ENCODE results near the gene PODXL. TPM values are rescaled to one million over a fixed set of nuclear protein-coding genes. Genes with fewer than 3 reads are reported as not detected.
A peak's percentile ranks its signal among the peaks of the same experiment; 100 is the strongest.

The PODXL gene
- total and polyA plus RNA-seq, 2 of the 8 experiments (the other 6 are each of a cell fraction or from before 2014, with no cell fraction given): 638 to 925 TPM

DNA sequence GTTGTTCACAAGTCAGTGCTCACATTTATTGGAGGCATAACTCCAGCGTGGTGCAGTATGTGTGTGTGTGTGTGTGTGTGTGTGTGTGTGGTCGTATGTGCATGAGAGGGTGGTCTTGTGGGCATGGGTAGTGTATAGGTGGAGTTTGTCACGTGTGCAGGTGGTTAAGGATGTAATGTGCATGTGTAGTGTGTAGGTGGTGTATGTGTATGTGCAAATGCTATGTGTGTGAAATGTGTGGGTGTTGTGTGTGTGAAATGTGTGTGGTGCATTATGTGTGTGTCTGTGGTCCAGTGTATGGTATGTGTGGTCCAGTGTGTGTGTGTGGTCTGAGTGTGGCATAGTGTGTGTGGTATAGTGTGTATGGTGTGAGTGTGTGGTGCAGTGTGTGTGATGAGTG, 30.3 kb upstream of the PODXL start:
- peak overlapping the region; percentile 98 for H2BK12ac ChIP-seq (ENCODE audit: low read depth, low read length)
- no peak overlapping the region for H3K4me3 ChIP-seq (ENCODE audit: extremely low read depth in 1 of 4, insufficient read depth in 2 of 4, low read depth in 3 of 4, low read length in 4 of 4)
- peak overlapping the region; percentile 99 for H2AK5ac ChIP-seq (ENCODE audit: low read depth, low read length)
- peak overlapping the region; percentile 97 for H3K56ac ChIP-seq (replicated peaks; ENCODE audit: insufficient read length, low read depth, low read length)
- H3K4ac ChIP-seq (replicated peaks; ENCODE audit: insufficient read length, low read depth, low read length): peak overlapping the region; percentile 100
- H3K23ac ChIP-seq (ENCODE audit: insufficient read length): peak overlapping the region; percentile 86
- peak overlapping the region; percentile 92 for H2BK120ac ChIP-seq (replicated peaks; ENCODE audit: low read depth, low read length)
- H3K9ac ChIP-seq (replicated peaks in 1 of 4; ENCODE audit: extremely low read depth in 1 of 4, low read depth in 3 of 4, low read length in 3 of 4): peak overlapping the region in 1 of 4 experiments; percentile 58; a peak in 1 of 7 replicates
- peak overlapping the region; percentile 47; the same call in 1 of the 2 replicates for H3K27ac ChIP-seq (ENCODE audit: low read depth, low read length)
- 84% methylated on average over 3 of the region's 3 CpGs; no CpG with 5 or more reads in 1 of the 2 experiments for WGBS, 2 experiments (ENCODE audit: extremely low coverage in 1 of 2, insufficient coverage in 1 of 2, insufficient read length in 1 of 2, insufficient replicate concordance in 2 of 2, low coverage in 1 of 2, low lambda C conversion rate in 2 of 2, missing lambda C conversion rate in 1 of 2)
- peak overlapping the region; percentile 88 for H3K18ac ChIP-seq (ENCODE audit: extremely low read depth, low read length)
- peak overlapping the region; percentile 93 for H2BK5ac ChIP-seq (ENCODE audit: low read depth, low read length)
- H3K14ac ChIP-seq (ENCODE audit: insufficient read length): no peak overlapping the region
- ChIA-PET CTCF (ENCODE audit: partially characterized antibody) (interaction anchor here (1.2 to 1.7 kb wide), 5 partner anchors 10 to 68 kb away, joined by 3 to 8 read pairs (median 7); no protein-coding TSS in a partner anchor), POLR2A (ENCODE audit: partially characterized antibody) (interaction anchor here (0.9 to 1.6 kb wide), 5 partner anchors 13 to 40 kb away, joined by 3 to 5 read pairs (median 4); no protein-coding TSS in a partner anchor)
- FAIRE-seq (no peak), DNase-seq (ENCODE audit: low read depth in 1 of 2, low spot score in 2 of 2) (no peak)
- 0 out of 7 replicates have a peak, but pooled peaks cover 0 to 3% (median 0%) of the 10 kb centered on the region in 4 experiments for H3K27me3 ChIP-seq (replicated peaks in 1 of 4; ENCODE audit: control insufficient read depth in 3 of 4, extremely low read depth in 1 of 4, insufficient read depth in 3 of 4, low read length in 3 of 4)
- peak overlapping the region; percentile 97 for H2BK15ac ChIP-seq (ENCODE audit: low read length)
- H3K36me3 ChIP-seq (ENCODE audit: control insufficient read depth in 2 of 4, insufficient read depth in 4 of 4, low read length in 3 of 4): no peaks in the 10 kb centered on the region; a peak in 1 of 8 replicates
- H3K79me1 ChIP-seq (ENCODE audit: low read depth, low read length): peaks cover 8% of the 10 kb centered on the region; the same call in 1 of the 2 replicates
- H2BK20ac ChIP-seq (ENCODE audit: low read length): peak overlapping the region; percentile 100
- H4K91ac ChIP-seq (replicated peaks; ENCODE audit: insufficient read length, low read length): peak overlapping the region; percentile 100
- H3K4me1 ChIP-seq (replicated peaks in 1 of 4; ENCODE audit: control insufficient read depth in 3 of 4, insufficient read depth in 4 of 4, low read length in 3 of 4): peaks cover 0 to 21% (median 7%) of the 10 kb centered on the region in 4 experiments; a peak in 6 of 7 replicates
- peak overlapping the region in 1 of 2 experiments; percentile 31; a peak in 1 of 4 replicates for H3K4me2 ChIP-seq (ENCODE audit: insufficient read depth in 1 of 2, low read depth in 2 of 2, low read length in 2 of 2)
- H3K9me3 ChIP-seq (ENCODE audit: insufficient read depth in 2 of 2, low read depth in 1 of 2, low read length in 1 of 2): no peaks in the 10 kb centered on the region
- no peaks in the 10 kb centered on the region for H3K79me2 ChIP-seq (ENCODE audit: control insufficient read depth in 1 of 2, insufficient read depth in 2 of 2, low read length in 2 of 2)
- no peak overlapping the region for H2AFZ ChIP-seq (ENCODE audit: low read length)
- peaks cover 11% of the 10 kb centered on the region; the same call in 1 of the 2 replicates for H3K23me2 ChIP-seq (ENCODE audit: low read depth, low read length)
- H4K20me1 ChIP-seq (replicated peaks in 1 of 2; ENCODE audit: control insufficient read depth in 1 of 2, insufficient read depth in 2 of 2, low read length in 2 of 2): peaks cover 0 to 9% of the 10 kb centered on the region in 2 experiments
- H4K5ac ChIP-seq (ENCODE audit: insufficient read length, low read depth, low read length): no peak overlapping the region
- no peak overlapping the region for H4K8ac ChIP-seq (ENCODE audit: extremely low read depth, insufficient read depth, low read length)
- TF ChIP-seq SP4 (IDR thresholded peaks at IDR 0.05; ENCODE audit: low read length): no peak

Data from H1 (cell line).